AG20443 (cell line): ENCODE data around the gene AOX1.
A peak's percentile ranks its signal among the peaks of the same experiment; 100 is the strongest.
"Not testable (repeated sequence)": the region's sequence is repeated elsewhere in the genome, so short reads cannot be mapped to it uniquely, and the experiment has no call there.

ENCODE experiments used
- DNase-seq: peaks from one replicate; pipeline ENCODE4 v3.0.0; 2012; ENCODE audit warnings: low spot score, mixed read lengths

The AOX1 gene

GRCh38 chr2:200602584-200602983 is 16.8 kb downstream of the AOX1 start:
- no peak for DNase-seq

GRCh38 chr2:200603972-200604371 is 18.2 kb downstream of the AOX1 start:
- DNase-seq, result peak; percentile 41

GRCh38 chr2:200604571-200605255 is 18.9 kb downstream of the AOX1 start:
- DNase-seq, result no peak

- DNase-seq, result no peak
These were observed 22.7 kb downstream of the AOX1 start for GRCh38 chr2:200608341-200609027.

- peak; percentile 87 for DNase-seq
These were observed 23.3 kb downstream of the AOX1 start for GRCh38 chr2:200609028-200609614.

GRCh38 chr2:200610217-200610616 is 24.4 kb downstream of the AOX1 start:
- DNase-seq, result not testable (repeated sequence)

- DNase-seq, result no peak
These were observed 27.9 kb downstream of the AOX1 start for GRCh38 chr2:200613692-200614091.

GRCh38 chr2:200614249-200614648 is 28.4 kb downstream of the AOX1 start:
- no peak for DNase-seq

GRCh38 chr2:200615247-200615646 is 29.4 kb downstream of the AOX1 start:
- peak; percentile 71 for DNase-seq

GRCh38 chr2:200616193-200616592 is 30.4 kb downstream of the AOX1 start:
- DNase-seq, result no peak

GRCh38 chr2:200616656-200617055 is 30.8 kb downstream of the AOX1 start:
- no peak for DNase-seq

- DNase-seq, result no peak
These were observed 31.6 kb downstream of the AOX1 start for GRCh38 chr2:200617156-200618053.

- DNase-seq, result no peak
These were observed 32.2 kb downstream of the AOX1 start for GRCh38 chr2:200618054-200618419.

GRCh38 chr2:200618590-200619021 is 32.8 kb downstream of the AOX1 start:
- peak; percentile 46 for DNase-seq

- DNase-seq, result no peak
These were observed 33.5 kb downstream of the AOX1 start for GRCh38 chr2:200619279-200619678.

GRCh38 chr2:200620606-200621390 is 35.0 kb downstream of the AOX1 start:
- DNase-seq, result no peak

- no peak for DNase-seq
These were observed 36.3 kb downstream of the AOX1 start for GRCh38 chr2:200622106-200622505.

GRCh38 chr2:200624026-200624425 is 38.2 kb downstream of the AOX1 start:
- DNase-seq, result no peak

- peak; percentile 49 for DNase-seq
These were observed 38.8 kb downstream of the AOX1 start for GRCh38 chr2:200624658-200625057.

GRCh38 chr2:200625282-200625681 is 39.5 kb downstream of the AOX1 start:
- no peak for DNase-seq

GRCh38 chr2:200625958-200626363 is 40.1 kb downstream of the AOX1 start:
- no peak for DNase-seq
